ENCODE results near the gene TSKU.

TSKU gene

DNA sequence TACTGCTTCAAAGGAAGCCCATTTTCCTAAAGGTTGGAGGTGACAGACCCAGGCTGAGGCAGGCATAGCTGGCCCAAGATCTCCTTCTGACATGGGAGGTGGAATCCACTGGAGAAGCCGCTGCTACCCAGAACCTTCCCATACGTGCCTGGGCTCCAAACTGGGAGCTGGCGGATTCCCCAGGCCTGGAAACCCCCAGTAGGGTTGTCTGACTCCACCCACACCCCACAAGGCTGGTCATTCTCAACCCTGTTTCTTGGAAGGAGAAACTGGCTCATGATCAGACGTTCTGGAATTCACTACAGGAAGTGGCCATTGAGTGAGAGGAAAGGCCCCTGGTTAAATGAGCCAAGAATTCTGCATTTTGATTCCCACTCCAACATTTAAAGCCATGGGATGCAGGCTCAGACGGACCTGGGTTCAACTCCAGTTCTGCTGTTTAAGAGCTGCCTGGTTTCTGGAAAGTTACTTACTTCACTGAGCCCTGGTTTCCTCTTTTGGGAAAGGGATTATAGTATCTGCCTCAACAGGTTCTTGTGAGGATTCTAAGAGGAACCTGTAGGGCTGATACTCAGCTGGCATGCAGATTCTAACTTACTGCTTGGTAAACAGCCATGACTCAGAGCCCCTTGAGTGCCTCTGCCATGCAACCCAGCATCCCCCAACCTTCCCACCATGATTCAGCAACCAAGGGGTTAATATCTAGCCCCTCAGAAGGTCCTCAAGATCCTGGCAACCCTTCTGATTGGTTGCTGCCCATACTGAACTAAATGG, 19.4 kb upstream of the TSKU start:
- Histone ChIP-seq H3K9me3 (ENCODE audit: insufficient read depth, low read length, severe bottlenecking) (no peaks in the 10 kb centered on the region), H3K79me2 (ENCODE audit: insufficient read depth, low read length) (no peaks in the 10 kb centered on the region), H3K9ac (ENCODE audit: low read depth, low read length) (no peak overlapping the region), H3K4me3 (ENCODE audit: low read depth in 1 of 2, low read length in 2 of 2) (no peak overlapping the region), H2AFZ (ENCODE audit: low read depth, low read length) (no peak overlapping the region), H4K20me1 (ENCODE audit: insufficient read depth, low read length) (no peaks in the 10 kb centered on the region; the same call in 1 of the 2 replicates), H3K27me3 (ENCODE audit: insufficient read depth, low read length, poor library complexity) (peaks cover 10% of the 10 kb centered on the region), H3K36me3 (ENCODE audit: insufficient read depth, low read length) (no peaks in the 10 kb centered on the region), H3K27ac (ENCODE audit: low read length) (no peak overlapping the region), H3K4me1 (ENCODE audit: insufficient read depth, low read length) (peaks cover 14% of the 10 kb centered on the region), H3K4me2 (ENCODE audit: insufficient read depth, low read length) (no peak overlapping the region)
- TF ChIP-seq EZH2 (IDR thresholded peaks at IDR 0.05; ENCODE audit: borderline replicate concordance, low read depth, low read length, severe bottlenecking) (no peak), CTCF (IDR thresholded peaks at IDR 0.05; ENCODE audit: borderline replicate concordance, extremely low read depth, low read length, poor library complexity, severe bottlenecking) (no peak)
- DNase-seq = no peak
- no peak for ATAC-seq (ENCODE audit: insufficient read depth, low read depth)

- no peaks in the 10 kb centered on the region; the same call in 1 of the 2 replicates for H4K20me1 ChIP-seq (ENCODE audit: insufficient read depth, low read length)
- peaks cover 15% of the 10 kb centered on the region for H3K4me1 ChIP-seq (ENCODE audit: insufficient read depth, low read length)
- H3K4me2 ChIP-seq (ENCODE audit: insufficient read depth, low read length) = no peak overlapping the region
- peaks cover 10% of the 10 kb centered on the region for H3K27me3 ChIP-seq (ENCODE audit: insufficient read depth, low read length, poor library complexity)
- H3K27ac ChIP-seq (ENCODE audit: low read length) = no peak overlapping the region
- H3K79me2 ChIP-seq (ENCODE audit: insufficient read depth, low read length) = no peaks in the 10 kb centered on the region
- no peak for ATAC-seq (ENCODE audit: insufficient read depth, low read depth)
- no peaks in the 10 kb centered on the region for H3K36me3 ChIP-seq (ENCODE audit: insufficient read depth, low read length)
- H3K4me3 ChIP-seq (ENCODE audit: low read depth in 1 of 2, low read length in 2 of 2) = no peak overlapping the region
- TF ChIP-seq EZH2 (IDR thresholded peaks at IDR 0.05; ENCODE audit: borderline replicate concordance, low read depth, low read length, severe bottlenecking) (no peak), CTCF (IDR thresholded peaks at IDR 0.05; ENCODE audit: borderline replicate concordance, extremely low read depth, low read length, poor library complexity, severe bottlenecking) (no peak)
- no peak overlapping the region for H3K9ac ChIP-seq (ENCODE audit: low read depth, low read length)
- H2AFZ ChIP-seq (ENCODE audit: low read depth, low read length) = no peak overlapping the region
- H3K9me3 ChIP-seq (ENCODE audit: insufficient read depth, low read length, severe bottlenecking) = no peaks in the 10 kb centered on the region
- no peak for DNase-seq
These were observed 18.1 kb upstream of the TSKU start for GRCh38 chr11:76764941-76765665.

GRCh38 chr11:76765863-76766350, 17.2 kb upstream of the TSKU start:
- H3K27me3 ChIP-seq (ENCODE audit: insufficient read depth, low read length, poor library complexity) = peaks cover 10% of the 10 kb centered on the region
- no peak overlapping the region for H3K4me2 ChIP-seq (ENCODE audit: insufficient read depth, low read length)
- no peak overlapping the region for H3K9ac ChIP-seq (ENCODE audit: low read depth, low read length)
- H3K79me2 ChIP-seq (ENCODE audit: insufficient read depth, low read length) = no peaks in the 10 kb centered on the region
- TF ChIP-seq EZH2 (IDR thresholded peaks at IDR 0.05; ENCODE audit: borderline replicate concordance, low read depth, low read length, severe bottlenecking) = no peak
- TF ChIP-seq CTCF (IDR thresholded peaks at IDR 0.05; ENCODE audit: borderline replicate concordance, extremely low read depth, low read length, poor library complexity, severe bottlenecking) = no peak
- H4K20me1 ChIP-seq (ENCODE audit: insufficient read depth, low read length) = no peaks in the 10 kb centered on the region; the same call in 1 of the 2 replicates
- H3K36me3 ChIP-seq (ENCODE audit: insufficient read depth, low read length) = no peaks in the 10 kb centered on the region
- peaks cover 15% of the 10 kb centered on the region for H3K4me1 ChIP-seq (ENCODE audit: insufficient read depth, low read length)
- H3K9me3 ChIP-seq (ENCODE audit: insufficient read depth, low read length, severe bottlenecking) = no peaks in the 10 kb centered on the region
- ATAC-seq (ENCODE audit: insufficient read depth, low read depth) (no peak), DNase-seq (no peak)
- no peak overlapping the region for H2AFZ ChIP-seq (ENCODE audit: low read depth, low read length)
- H3K4me3 ChIP-seq (ENCODE audit: low read depth in 1 of 2, low read length in 2 of 2) = no peak overlapping the region
- no peak overlapping the region for H3K27ac ChIP-seq (ENCODE audit: low read length)
